Upper lobe of right lung (tissue), 1 donor: ENCODE data around the gene CC2D2B. TPM values are rescaled to one million over a fixed set of nuclear protein-coding genes. Genes with fewer than 3 reads are reported as not detected.
"Not testable (repeated sequence)": the region's sequence is repeated elsewhere in the genome, so short reads cannot be mapped to it uniquely, and the experiment has no call there.

Source experiments
- ATAC-seq: fragments of 200-7000 bp; cut with Tn5 transposase; one replicate; pipeline ENCODE4 v1.9.1; 2020; ENCODE audit warnings: mild to moderate bottlenecking, moderate library complexity
- DNase-seq: peaks from one replicate; pipeline ENCODE4 v3.0.0-alpha.2; 2020
- H3K27ac ChIP-seq: fragments of 200-600 bp; one replicate; pipeline ENCODE4 v1.8.0; 2022
- H3K27me3 ChIP-seq: fragments of 200-600 bp; one replicate; pipeline ENCODE4 v1.8.0; 2022; ENCODE audit warnings: mild to moderate bottlenecking
- H3K36me3 ChIP-seq: fragments of 200-600 bp; one replicate; pipeline ENCODE4 v1.8.0; 2022
- H3K4me1 ChIP-seq: fragments of 200-600 bp; one replicate; pipeline ENCODE4 v1.8.0; 2022
- H3K4me3 ChIP-seq: fragments of 200-600 bp; one replicate; pipeline ENCODE4 v1.8.0; 2022; ENCODE audit warnings: mild to moderate bottlenecking
- H3K9me3 ChIP-seq: fragments of 200-600 bp; one replicate; pipeline ENCODE4 v1.8.0; 2022
- intact Hi-C: fragments of 100-400 bp; cut with DNase I; formaldehyde crosslinking; loops from one replicate; pipeline ENCODE4 v1.11.0; 2022
- total RNA-seq: library from RNA; stranded (reverse); fragmentation: NEBNext Ultra II Directional; extraction: Animal tissue kit (Norgen Biotek cat#: 25700); gene quantifications from one replicate; pipeline ENCODE4 v1.2.1, GENCODE V29; 2021
- TF ChIP-seq, protein P1 (sequence below): fragments of 200-600 bp; IDR thresholded peaks from one replicate; pipeline ENCODE4 v1.8.0; 2022; ENCODE audit warnings: antibody characterized with exemption
- donor health status: DM: no; HTN: yes; CAD: no; lungs with severe emphysema.

CC2D2B gene
- total RNA-seq, 1 donor from 2014 or later: 2.8 TPM

DNA sequence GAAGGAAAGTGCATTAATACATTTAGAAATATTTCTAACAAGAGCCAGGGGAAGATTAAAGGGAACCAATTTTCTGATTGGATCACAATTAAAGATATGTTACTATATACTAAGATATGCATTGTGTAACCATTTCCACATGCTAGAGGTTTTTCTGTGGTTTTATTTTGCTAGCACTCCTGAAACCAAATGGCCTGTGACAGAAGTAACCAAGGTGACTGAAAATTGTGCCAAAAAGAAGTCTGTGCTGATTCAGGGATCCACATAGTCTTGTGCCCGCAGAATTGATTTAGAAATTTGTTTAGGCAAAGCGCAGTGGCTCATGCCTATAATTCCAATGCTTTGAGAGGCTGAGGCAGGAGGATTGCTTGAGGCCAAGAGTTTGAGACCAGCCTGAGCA lies 1.8 kb downstream of the CC2D2B start:
- TF ChIP-seq, protein P1, sequence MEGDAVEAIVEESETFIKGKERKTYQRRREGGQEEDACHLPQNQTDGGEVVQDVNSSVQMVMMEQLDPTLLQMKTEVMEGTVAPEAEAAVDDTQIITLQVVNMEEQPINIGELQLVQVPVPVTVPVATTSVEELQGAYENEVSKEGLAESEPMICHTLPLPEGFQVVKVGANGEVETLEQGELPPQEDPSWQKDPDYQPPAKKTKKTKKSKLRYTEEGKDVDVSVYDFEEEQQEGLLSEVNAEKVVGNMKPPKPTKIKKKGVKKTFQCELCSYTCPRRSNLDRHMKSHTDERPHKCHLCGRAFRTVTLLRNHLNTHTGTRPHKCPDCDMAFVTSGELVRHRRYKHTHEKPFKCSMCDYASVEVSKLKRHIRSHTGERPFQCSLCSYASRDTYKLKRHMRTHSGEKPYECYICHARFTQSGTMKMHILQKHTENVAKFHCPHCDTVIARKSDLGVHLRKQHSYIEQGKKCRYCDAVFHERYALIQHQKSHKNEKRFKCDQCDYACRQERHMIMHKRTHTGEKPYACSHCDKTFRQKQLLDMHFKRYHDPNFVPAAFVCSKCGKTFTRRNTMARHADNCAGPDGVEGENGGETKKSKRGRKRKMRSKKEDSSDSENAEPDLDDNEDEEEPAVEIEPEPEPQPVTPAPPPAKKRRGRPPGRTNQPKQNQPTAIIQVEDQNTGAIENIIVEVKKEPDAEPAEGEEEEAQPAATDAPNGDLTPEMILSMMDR: no peak
- H3K4me1 ChIP-seq: no peaks in the 10 kb centered on the region
- H3K27me3 ChIP-seq: no peaks in the 10 kb centered on the region
- H3K4me3 ChIP-seq: no peak overlapping the region
- no peaks in the 10 kb centered on the region for H3K36me3 ChIP-seq
- no peak for DNase-seq
- no peak for ATAC-seq
- H3K9me3 ChIP-seq: no peaks in the 10 kb centered on the region
- intact Hi-C loops: no loop called here
- H3K27ac ChIP-seq: no peak overlapping the region

GRCh38 chr10:95916039-95916438 lies 8.3 kb downstream of the CC2D2B start:
- H3K27ac ChIP-seq, H3K36me3 ChIP-seq, intact Hi-C loops, H3K9me3 ChIP-seq, H3K4me1 ChIP-seq, H3K4me3 ChIP-seq, DNase-seq, ATAC-seq, H3K27me3 ChIP-seq: not testable (repeated sequence)

DNA sequence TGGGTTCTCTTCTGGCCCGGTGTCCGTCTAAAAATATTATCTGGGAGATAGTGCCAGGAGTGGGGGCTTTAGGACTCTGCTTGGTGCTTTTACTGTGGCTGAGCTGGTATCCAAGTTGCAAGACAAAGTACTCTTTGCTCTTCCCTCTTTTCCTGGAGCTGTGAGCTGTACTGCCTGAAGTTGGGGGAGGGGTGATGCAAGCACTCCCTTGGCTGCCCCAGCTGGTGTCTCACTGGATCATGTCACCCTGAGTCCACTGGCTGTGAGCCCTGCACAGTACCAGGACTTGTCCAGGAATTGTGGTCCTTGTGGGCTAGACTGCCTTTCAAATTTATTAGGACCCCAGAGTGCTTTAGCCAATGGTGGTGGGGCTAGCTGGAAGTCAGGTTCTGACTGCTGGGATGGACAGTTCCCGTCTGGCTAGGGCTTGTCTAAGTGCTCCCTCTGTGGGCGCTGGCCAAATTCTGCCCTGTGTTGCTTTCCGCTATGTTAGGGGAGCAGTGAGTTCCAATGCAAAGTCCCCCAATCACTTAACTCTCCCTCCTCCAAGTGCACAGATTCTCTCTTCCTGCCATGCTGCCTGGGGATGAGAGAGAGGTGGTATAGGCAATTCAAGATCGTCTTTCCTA lies 13.1 kb downstream of the CC2D2B start:
- Histone ChIP-seq H3K9me3 (no peaks in the 10 kb centered on the region), H3K27me3 (no peaks in the 10 kb centered on the region), H3K4me1 (no peaks in the 10 kb centered on the region), H3K27ac (no peak overlapping the region), H3K36me3 (no peaks in the 10 kb centered on the region), H3K4me3 (no peak overlapping the region)
- TF ChIP-seq, protein P1: no peak
- intact Hi-C loops: no loop called here
- no peak for DNase-seq
- no peak for ATAC-seq

GRCh38 chr10:95925033-95925432 lies 17.3 kb downstream of the CC2D2B start:
- Histone ChIP-seq H3K9me3 (no peaks in the 10 kb centered on the region), H3K36me3 (no peaks in the 10 kb centered on the region), H3K4me3 (no peak overlapping the region), H3K4me1 (no peaks in the 10 kb centered on the region), H3K27ac (no peak overlapping the region), H3K27me3 (no peaks in the 10 kb centered on the region)
- ATAC-seq (no peak), DNase-seq (no peak)
- TF ChIP-seq, protein P1: no peak
- intact Hi-C loops: no loop called here

- ATAC-seq (no peak), DNase-seq (no peak)
- TF ChIP-seq, protein P1: no peak
- Histone ChIP-seq H3K4me3 (no peak overlapping the region), H3K27me3 (no peaks in the 10 kb centered on the region), H3K27ac (no peak overlapping the region), H3K4me1 (no peaks in the 10 kb centered on the region), H3K9me3 (no peaks in the 10 kb centered on the region), H3K36me3 (no peaks in the 10 kb centered on the region)
- intact Hi-C loops: no loop called here
Observed at GRCh38 chr10:95935429-95935828, 27.7 kb downstream of the CC2D2B start.

DNA sequence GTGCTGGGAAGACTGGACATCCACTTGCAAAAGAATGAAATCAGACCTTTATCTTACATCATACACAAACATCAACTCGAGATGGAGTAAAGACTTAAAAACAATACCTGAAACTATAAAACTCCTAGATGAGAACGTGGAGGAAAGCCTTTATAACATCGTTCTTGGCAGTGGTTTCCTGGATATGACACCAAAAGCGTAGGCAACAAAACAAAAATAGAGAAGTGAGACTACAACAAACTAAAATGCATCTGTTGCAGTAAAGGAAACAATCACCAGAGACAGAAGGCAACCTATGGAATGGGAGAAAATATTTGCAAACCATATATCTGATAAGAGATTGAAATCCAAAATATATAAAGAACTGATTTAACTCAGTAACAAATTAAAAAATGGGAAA lies 33.3 kb downstream of the CC2D2B start:
- DNase-seq: no peak
- Histone ChIP-seq H3K36me3 (no peaks in the 10 kb centered on the region), H3K4me1 (no peaks in the 10 kb centered on the region), H3K9me3 (no peaks in the 10 kb centered on the region), H3K27ac (no peak overlapping the region), H3K4me3 (no peak overlapping the region), H3K27me3 (no peaks in the 10 kb centered on the region)
- no peak for ATAC-seq
- TF ChIP-seq, protein P1: no peak
- intact Hi-C loops: no loop called here
